ENCODE results near the gene KRTCAP2.

- no peak for TF ChIP-seq CTCF (IDR thresholded peaks at IDR 0.05)
- TF ChIP-seq POLR2A (IDR thresholded peaks at IDR 0.05), result no peak
Measured at GRCh38 chr1:155178441-155179111, 5.5 kb upstream of the KRTCAP2 start.

All from thyroid gland (tissue), 4 donors.